ENCODE measurements around the gene PUS10. TPM values are rescaled to one million over a fixed set of nuclear protein-coding genes. Genes with fewer than 3 reads are reported as not detected.
A peak's percentile ranks its signal among the peaks of the same experiment; 100 is the strongest.

PUS10 gene
- polyA plus RNA-seq, 1 experiment: 4.1 TPM

- H3K27me3 ChIP-seq (ENCODE audit: control insufficient read depth, insufficient read depth, low read length): no peaks in the 10 kb centered on the region
- no peak overlapping the region for H3K4me3 ChIP-seq (ENCODE audit: low read depth, low read length)
- TF ChIP-seq CTCF (IDR thresholded peaks at IDR 0.05; ENCODE audit: insufficient read depth, low read depth, low read length): no peak
- CTCF ChIA-PET: no interaction called here
- DNase-seq (ENCODE audit: low read depth): no peak
- POLR2A ChIA-PET: no interaction called here
- peaks cover 1% of the 10 kb centered on the region; the same call in 1 of the 2 replicates for H3K36me3 ChIP-seq (ENCODE audit: control insufficient read depth, insufficient read depth, low read length)
These were observed 6.4 kb downstream of the PUS10 start for GRCh38 chr2:61011678-61012077.

GRCh38 chr2:61009355-61009754 lies 8.7 kb downstream of the PUS10 start:
- ChIA-PET CTCF (no interaction called here), POLR2A (no interaction called here)
- Histone ChIP-seq H3K36me3 (ENCODE audit: control insufficient read depth, insufficient read depth, low read length) (peaks cover 1% of the 10 kb centered on the region; the same call in 1 of the 2 replicates), H3K4me3 (ENCODE audit: low read depth, low read length) (no peak overlapping the region), H3K27me3 (ENCODE audit: control insufficient read depth, insufficient read depth, low read length) (no peaks in the 10 kb centered on the region)
- no peak for TF ChIP-seq CTCF (IDR thresholded peaks at IDR 0.05; ENCODE audit: insufficient read depth, low read depth, low read length)
- no peak for DNase-seq (ENCODE audit: low read depth)

GRCh38 chr2:61006486-61007105 lies 11.5 kb downstream of the PUS10 start:
- no peak overlapping the region for H3K4me3 ChIP-seq (ENCODE audit: low read depth, low read length)
- ChIA-PET CTCF (no interaction called here), POLR2A (no interaction called here)
- H3K27me3 ChIP-seq (ENCODE audit: control insufficient read depth, insufficient read depth, low read length): no peaks in the 10 kb centered on the region
- TF ChIP-seq CTCF (IDR thresholded peaks at IDR 0.05; ENCODE audit: insufficient read depth, low read depth, low read length): no peak
- H3K36me3 ChIP-seq (ENCODE audit: control insufficient read depth, insufficient read depth, low read length): peaks cover 1% of the 10 kb centered on the region; the same call in 1 of the 2 replicates
- DNase-seq (ENCODE audit: low read depth): no peak

- ChIA-PET CTCF (interaction anchor here (1.0 kb wide), 1 partner anchor 10 kb away, joined by 4 read pairs; no protein-coding TSS in a partner anchor), POLR2A (no interaction called here)
- DNase-seq (ENCODE audit: low read depth): no peak
- no peaks in the 10 kb centered on the region for H3K27me3 ChIP-seq (ENCODE audit: control insufficient read depth, insufficient read depth, low read length)
- no peak for TF ChIP-seq CTCF (IDR thresholded peaks at IDR 0.05; ENCODE audit: insufficient read depth, low read depth, low read length)
- no peak overlapping the region for H3K4me3 ChIP-seq (ENCODE audit: low read depth, low read length)
- H3K36me3 ChIP-seq (ENCODE audit: control insufficient read depth, insufficient read depth, low read length): peaks cover 1% of the 10 kb centered on the region; the same call in 1 of the 2 replicates
These were observed 12.3 kb downstream of the PUS10 start for GRCh38 chr2:61005736-61006135.

GRCh38 chr2:60998628-60999545 lies 19.2 kb downstream of the PUS10 start:
- peak; percentile 49 for TF ChIP-seq CTCF (IDR thresholded peaks at IDR 0.05; ENCODE audit: insufficient read depth, low read depth, low read length)
- Histone ChIP-seq H3K27me3 (ENCODE audit: control insufficient read depth, insufficient read depth, low read length) (no peaks in the 10 kb centered on the region), H3K36me3 (ENCODE audit: control insufficient read depth, insufficient read depth, low read length) (no peaks in the 10 kb centered on the region; the same call in 1 of the 2 replicates), H3K4me3 (ENCODE audit: low read depth, low read length) (no peak overlapping the region)
- ChIA-PET POLR2A (no interaction called here), CTCF (interaction anchor here (0.6 to 5.0 kb wide), 22 partner anchors 9 to 321 kb away, joined by 3 to 92 read pairs (median 4); partner anchors contain the start of genes PAPOLG and REL)
- DNase-seq (ENCODE audit: low read depth): no peak

All from BJ (cell line).